Neural cell (in vitro differentiated cells): ENCODE data around the gene LY9. TPM values are rescaled to one million over a fixed set of nuclear protein-coding genes. Genes with fewer than 3 reads are reported as not detected.

Source experiments
- H2AFZ ChIP-seq: fragments of 200-600, 300-800 bp; sonication (generic), shearing (Covaris generic); 2 replicates; pipeline ENCODE4 v1.6.0; 2014; ENCODE audit warnings: low read depth, mild to moderate bottlenecking, antibody characterized with exemption, low read length, moderate library complexity
- H3F3A ChIP-seq: fragments of 200-600 bp; shearing (Covaris generic); 2 replicates; pipeline ENCODE4 v1.6.1; 2016; ENCODE audit warnings: mild to moderate bottlenecking, moderate library complexity, mixed read lengths, antibody characterized with exemption, low read length; ENCODE audit not compliant: insufficient read depth, poor library complexity, severe bottlenecking
- H3K27ac ChIP-seq: fragments of 200-600, 300-800 bp; sonication (generic), shearing (Covaris generic); 2 replicates; pipeline ENCODE4 v1.5.1; 2014; ENCODE audit warnings: mild to moderate bottlenecking, low read length, moderate library complexity
- H3K27me3 ChIP-seq: fragments of 300-800, 200-600 bp; sonication (generic), shearing (Covaris generic); 2 replicates; pipeline ENCODE4 v1.6.0; 2014; ENCODE audit warnings: mild to moderate bottlenecking, low read depth, low read length, moderate library complexity; ENCODE audit not compliant: insufficient read depth
- H3K36me3 ChIP-seq: fragments of 300-800, 200-600 bp; sonication (generic), shearing (Covaris generic); 2 replicates; pipeline ENCODE4 v1.5.1; 2014; ENCODE audit warnings: mild to moderate bottlenecking, antibody characterized with exemption, low read length, moderate library complexity; ENCODE audit not compliant: insufficient read depth
- H3K4me2 ChIP-seq: fragments of 300-800, 200-600 bp; sonication (generic), shearing (Covaris generic); 2 replicates; pipeline ENCODE4 v1.6.0; 2014; ENCODE audit warnings: mild to moderate bottlenecking, low read length
- H3K4me3 ChIP-seq: fragments of 300-800, 200-600 bp; sonication (generic), shearing (Covaris generic); 2 replicates; pipeline ENCODE4 v1.5.1; 2014; ENCODE audit warnings: mild to moderate bottlenecking, low read length, moderate library complexity
- H3K79me2 ChIP-seq: fragments of 200-600 bp; shearing (Covaris generic); replicated peaks from 2 replicates; pipeline ENCODE4 v1.6.0; 2014; ENCODE audit warnings: mild to moderate bottlenecking, low read length, moderate library complexity; ENCODE audit not compliant: insufficient read depth
- H3K9ac ChIP-seq: fragments of 300-800, 200-600 bp; sonication (generic), shearing (Covaris generic); 2 replicates; pipeline ENCODE4 v1.6.1; 2016; ENCODE audit warnings: mild to moderate bottlenecking, low read length, mixed read lengths
- H3K9me2 ChIP-seq: fragments of 200-600 bp; shearing (Covaris generic); 2 replicates; pipeline ENCODE4 v1.6.1; 2016; ENCODE audit warnings: mild to moderate bottlenecking, low read length, mixed read lengths; ENCODE audit not compliant: insufficient read depth
- H3K9me3 ChIP-seq: fragments of 200-600, 300-800 bp; sonication (generic), shearing (Covaris generic); 2 replicates; pipeline ENCODE4 v1.6.1; 2016; ENCODE audit warnings: mild to moderate bottlenecking, mixed run types, low read length, moderate library complexity, mixed read lengths
- H4K20me1 ChIP-seq: fragments of 200-600 bp; shearing (Covaris generic); 2 replicates; pipeline ENCODE4 v1.6.1; 2016; ENCODE audit warnings: mild to moderate bottlenecking, mixed run types; ENCODE audit not compliant: insufficient read depth
- CTCF ChIP-seq: fragments of 450-650 bp; IDR thresholded peaks from 2 replicates; pipeline ENCODE4 v1.5.1; 2014; ENCODE audit warnings: antibody characterized with exemption, mild to moderate bottlenecking, moderate library complexity; ENCODE audit not compliant: poor library complexity, severe bottlenecking
- EP300 ChIP-seq: fragments of 450-650 bp; conservative IDR thresholded peaks from 2 replicates; pipeline ENCODE4 v1.6.1; 2014; ENCODE audit warnings: antibody characterized with exemption, mild to moderate bottlenecking, moderate library complexity; ENCODE audit not compliant: poor library complexity, severe bottlenecking
- EZH2 ChIP-seq: fragments of 200-600, 300-800 bp; shearing (Covaris generic), sonication (generic); IDR thresholded peaks from 2 replicates; pipeline ENCODE4 v1.6.1; 2014; ENCODE audit warnings: antibody characterized with exemption, low read length, borderline replicate concordance, mild to moderate bottlenecking; ENCODE audit not compliant: insufficient read depth, poor library complexity, severe bottlenecking
- MXI1 ChIP-seq: fragments of 450-650 bp; conservative IDR thresholded peaks from 2 replicates; pipeline ENCODE4 v1.6.1; 2014; ENCODE audit warnings: antibody characterized with exemption, mild to moderate bottlenecking; ENCODE audit not compliant: poor library complexity, severe bottlenecking
- POLR2AphosphoS5 ChIP-seq: IDR thresholded peaks from 2 replicates; pipeline ENCODE4 v1.6.1; 2012
- RAD21 ChIP-seq: fragments of 450-650 bp; conservative IDR thresholded peaks from 2 replicates; pipeline ENCODE4 v1.6.1; 2014; ENCODE audit warnings: antibody characterized with exemption, mild to moderate bottlenecking, moderate library complexity
- REST ChIP-seq: IDR thresholded peaks from 2 replicates; pipeline ENCODE4 v1.6.1; 2012; ENCODE audit warnings: borderline replicate concordance
- SMC3 ChIP-seq: fragments of 450-650 bp; conservative IDR thresholded peaks from 2 replicates; pipeline ENCODE4 v1.6.1; 2014; ENCODE audit warnings: antibody characterized with exemption, mild to moderate bottlenecking, moderate library complexity; ENCODE audit not compliant: poor library complexity
- TAF1 ChIP-seq: IDR thresholded peaks from 2 replicates; pipeline ENCODE4 v1.6.1; 2012; ENCODE audit warnings: low read depth
- polyA plus RNA-seq: library from polyadenylated mRNA; depleted of rRNA; stranded (reverse); fragments of >200 nt; gene quantifications from 2 replicates; pipeline ENCODE4 v1.2.3, GENCODE V29; 2014

The LY9 gene
- polyA plus RNA-seq, 1 donor from 2014 or later = not detected

DNA sequence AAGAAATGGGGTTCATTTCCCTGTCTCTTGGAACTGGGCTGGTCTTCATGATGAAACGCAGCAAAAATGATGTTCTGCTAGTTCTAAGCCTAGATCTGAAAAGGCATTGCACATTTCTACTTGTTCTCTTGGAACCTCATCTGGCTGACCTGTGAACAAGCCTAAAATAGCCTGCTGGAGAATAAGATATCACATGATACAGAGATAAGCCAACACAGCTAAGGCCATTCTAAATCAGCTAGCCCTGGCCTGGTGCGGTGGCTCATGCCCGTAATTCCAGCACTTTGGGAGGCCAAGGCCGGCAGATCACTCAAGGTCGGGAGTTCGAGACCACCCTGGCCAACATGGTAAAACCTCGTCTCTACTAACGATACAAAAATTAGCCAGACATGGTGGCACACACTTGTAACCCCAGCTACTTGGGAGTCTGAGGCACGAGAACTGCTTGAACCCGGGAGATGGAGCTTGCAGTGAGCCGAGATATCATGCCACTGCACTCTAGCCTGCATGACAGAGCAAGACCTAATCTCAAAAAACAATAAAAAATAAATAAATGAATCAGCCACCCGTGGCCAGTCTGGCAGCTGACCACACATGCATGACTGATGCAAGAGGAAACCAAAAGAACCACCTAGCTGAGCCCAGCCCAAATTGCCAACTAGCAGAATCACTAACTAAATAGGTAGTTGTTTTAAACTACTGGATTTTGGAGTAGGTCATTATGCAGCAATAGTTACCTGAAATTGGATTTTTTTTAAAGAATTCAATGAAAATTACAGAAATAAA is 48.7 kb downstream of the LY9 start:
- Histone ChIP-seq H3K4me2 (no peak overlapping the region), H3K9ac (no peak overlapping the region), H2AFZ (no peak overlapping the region), H3K4me3 (no peak overlapping the region), H3K27ac (no peak overlapping the region), H3K9me2 (no peaks in the 10 kb centered on the region), H3K27me3 (no peaks in the 10 kb centered on the region), H4K20me1 (no peaks in the 10 kb centered on the region), H3K9me3 (no peaks in the 10 kb centered on the region), H3K36me3 (no peaks in the 10 kb centered on the region), H3F3A (no peaks in the 10 kb centered on the region), H3K79me2 (no peaks in the 10 kb centered on the region)
- TF ChIP-seq RAD21 (no peak), SMC3 (no peak), CTCF (no peak), TAF1 (no peak), EZH2 (no peak), MXI1 (no peak), POLR2AphosphoS5 (no peak), REST (no peak), EP300 (no peak)

- Histone ChIP-seq H4K20me1 (no peaks in the 10 kb centered on the region), H3K4me3 (no peak overlapping the region), H3K9ac (no peak overlapping the region), H3K36me3 (no peaks in the 10 kb centered on the region), H3K27ac (no peak overlapping the region), H3K4me2 (no peak overlapping the region), H2AFZ (no peak overlapping the region), H3K9me2 (no peaks in the 10 kb centered on the region), H3K27me3 (no peaks in the 10 kb centered on the region), H3K79me2 (no peaks in the 10 kb centered on the region), H3K9me3 (no peaks in the 10 kb centered on the region), H3F3A (no peaks in the 10 kb centered on the region)
- TF ChIP-seq RAD21 (no peak), SMC3 (no peak), POLR2AphosphoS5 (no peak), REST (no peak), EZH2 (no peak), TAF1 (no peak), EP300 (no peak), CTCF (no peak), MXI1 (no peak)
Observed at GRCh38 chr1:160846281-160846680, 50.3 kb downstream of the LY9 start.
